HG03135 (cell line): ENCODE results near the gene SLC7A11.
"Not testable (repeated sequence)": the region's sequence is repeated elsewhere in the genome, so short reads cannot be mapped to it uniquely, and the experiment has no call there.

ENCODE experiments used
- ATAC-seq: cut with Tn5 transposase; IDR thresholded peaks from one replicate; pipeline ENCODE4 v1.9.1; 2021; ENCODE audit warnings: mild to moderate bottlenecking, moderate library complexity; ENCODE audit not compliant: unreplicated experiment

SLC7A11 gene

DNA sequence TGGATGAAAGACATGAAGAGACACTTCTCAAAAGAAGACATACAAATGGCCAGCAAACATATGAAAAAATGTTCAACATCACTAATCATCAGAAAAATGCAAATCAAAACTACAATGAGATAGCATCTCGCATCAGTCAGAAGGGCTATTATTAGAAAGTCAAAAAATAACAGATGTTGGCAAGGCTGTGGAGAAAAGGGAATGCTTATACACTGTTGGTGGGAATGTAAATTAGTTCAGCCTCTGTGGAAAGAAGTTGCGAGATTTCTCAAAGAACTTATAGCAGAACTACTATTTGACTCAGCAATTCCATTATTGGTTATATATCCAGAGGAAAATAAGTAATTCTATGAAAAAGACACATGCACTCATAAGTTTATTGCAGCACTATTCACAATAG lies 31.6 kb downstream of the SLC7A11 start:
- not testable (repeated sequence) for ATAC-seq

GRCh38 chr4:138209094-138209493 lies 33.1 kb downstream of the SLC7A11 start:
- ATAC-seq = no peak

DNA sequence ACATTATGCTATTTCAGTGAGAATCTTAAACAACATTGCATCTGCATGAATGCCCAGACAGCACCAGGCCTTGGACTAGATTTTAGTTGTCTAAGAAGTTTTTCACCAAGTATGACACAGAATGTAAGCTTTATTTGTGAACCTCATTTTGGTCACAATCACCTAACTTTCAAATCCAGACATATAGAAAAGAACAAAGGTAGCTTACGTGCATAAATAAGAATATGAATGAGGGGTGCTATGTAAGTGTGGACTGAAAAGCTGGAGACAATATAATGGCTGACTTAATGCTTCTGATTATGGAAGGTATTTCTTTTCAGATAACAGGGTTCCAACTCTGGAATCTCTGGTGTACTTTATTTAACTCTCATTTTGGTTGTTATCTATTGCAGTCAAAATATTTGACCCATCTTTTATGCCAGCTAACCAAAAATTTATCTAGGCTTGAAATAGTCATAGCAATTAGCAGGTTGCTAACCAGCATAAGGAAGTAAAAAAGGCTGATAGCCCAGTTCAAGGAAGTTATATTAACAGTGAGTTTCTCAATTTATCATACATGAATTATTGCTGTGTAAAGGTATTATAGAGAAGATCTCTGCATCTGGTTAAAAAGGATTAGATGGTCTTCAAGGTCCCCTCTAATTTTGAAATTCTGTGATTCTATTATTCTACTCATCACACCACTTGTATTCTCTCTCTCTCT lies 36.5 kb downstream of the SLC7A11 start:
- no peak for ATAC-seq

- no peak for ATAC-seq
Measured at GRCh38 chr4:138204507-138204906, 37.6 kb downstream of the SLC7A11 start.

GRCh38 chr4:138202686-138203085 lies 39.5 kb downstream of the SLC7A11 start:
- ATAC-seq = no peak

GRCh38 chr4:138200236-138200590 lies 41.9 kb downstream of the SLC7A11 start:
- ATAC-seq = peak; percentile 53

DNA sequence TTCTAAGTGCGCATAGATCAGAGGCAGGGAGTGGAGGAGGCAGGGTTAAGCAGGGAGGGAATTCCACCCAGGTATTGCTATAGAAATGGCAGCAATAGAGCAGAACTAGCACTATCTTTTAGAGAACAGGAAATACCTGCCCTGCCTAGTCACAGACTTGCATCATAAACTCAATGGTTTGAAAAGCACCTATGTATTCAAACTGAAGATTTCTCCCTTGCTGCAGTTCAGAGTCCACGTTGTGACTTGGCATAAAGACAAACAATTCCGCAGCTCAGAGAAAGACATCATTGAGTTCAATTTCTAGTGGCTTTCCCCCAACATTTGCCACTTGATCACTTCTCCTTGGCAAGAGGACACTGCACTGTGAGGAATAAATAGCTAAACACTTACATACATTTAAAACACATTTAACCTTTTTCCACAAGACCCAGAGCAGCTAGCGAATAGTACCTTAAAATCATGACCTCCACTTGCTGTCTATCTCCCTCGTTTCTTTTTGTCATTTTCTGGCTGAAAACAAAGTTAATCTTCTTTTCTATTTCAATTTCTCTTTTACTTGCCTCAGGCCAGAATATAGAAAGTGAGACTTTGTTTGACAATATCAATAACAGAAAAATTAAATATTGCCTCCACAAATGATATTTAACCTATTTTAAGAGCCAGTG lies 42.4 kb downstream of the SLC7A11 start:
- peak; percentile 68 for ATAC-seq

DNA sequence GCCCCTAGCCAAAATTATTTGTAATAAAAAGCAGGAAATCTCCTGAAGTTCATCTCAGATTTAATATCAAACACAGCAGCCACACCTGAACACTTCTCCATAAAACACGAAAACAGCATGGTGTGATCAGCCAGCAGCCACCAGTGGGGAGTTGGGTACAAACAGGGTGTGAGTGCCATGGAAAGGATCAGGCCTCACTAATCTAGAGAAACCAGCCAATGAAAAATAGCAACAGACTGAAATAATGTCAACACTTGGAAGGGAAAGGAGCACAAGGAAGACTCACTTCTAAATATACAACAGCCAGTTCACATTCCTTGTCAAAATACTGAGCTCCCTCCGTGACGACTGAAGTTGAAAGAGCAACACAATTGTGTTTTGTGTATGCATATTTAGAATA lies 46.0 kb downstream of the SLC7A11 start:
- no peak for ATAC-seq

GRCh38 chr4:138193963-138194362 lies 48.2 kb downstream of the SLC7A11 start:
- ATAC-seq = no peak

GRCh38 chr4:138192113-138192512 lies 50.0 kb downstream of the SLC7A11 start:
- ATAC-seq = no peak

GRCh38 chr4:138190452-138190858 lies 51.7 kb downstream of the SLC7A11 start:
- peak; percentile 99 for ATAC-seq

DNA sequence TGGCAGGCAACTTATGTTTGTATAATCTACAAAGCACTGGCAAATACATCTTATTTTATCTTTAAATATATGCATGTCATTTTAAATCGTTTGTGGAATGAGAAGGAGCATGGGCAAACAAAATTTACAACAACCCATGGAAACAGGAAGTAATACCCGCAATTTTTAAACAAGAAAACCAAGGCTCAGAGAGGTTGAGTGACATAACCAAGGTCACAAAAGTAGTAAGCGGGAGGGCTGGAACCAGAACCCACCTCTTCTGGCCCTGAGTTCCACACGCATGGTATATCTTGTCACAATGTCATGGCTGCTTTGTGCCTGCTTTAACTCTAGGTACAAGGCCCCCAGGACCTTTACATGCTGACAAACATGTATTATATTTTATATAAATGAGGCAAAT lies 52.9 kb downstream of the SLC7A11 start:
- no peak for ATAC-seq

- no peak for ATAC-seq
Measured at GRCh38 chr4:138188406-138189084, 53.6 kb downstream of the SLC7A11 start.

DNA sequence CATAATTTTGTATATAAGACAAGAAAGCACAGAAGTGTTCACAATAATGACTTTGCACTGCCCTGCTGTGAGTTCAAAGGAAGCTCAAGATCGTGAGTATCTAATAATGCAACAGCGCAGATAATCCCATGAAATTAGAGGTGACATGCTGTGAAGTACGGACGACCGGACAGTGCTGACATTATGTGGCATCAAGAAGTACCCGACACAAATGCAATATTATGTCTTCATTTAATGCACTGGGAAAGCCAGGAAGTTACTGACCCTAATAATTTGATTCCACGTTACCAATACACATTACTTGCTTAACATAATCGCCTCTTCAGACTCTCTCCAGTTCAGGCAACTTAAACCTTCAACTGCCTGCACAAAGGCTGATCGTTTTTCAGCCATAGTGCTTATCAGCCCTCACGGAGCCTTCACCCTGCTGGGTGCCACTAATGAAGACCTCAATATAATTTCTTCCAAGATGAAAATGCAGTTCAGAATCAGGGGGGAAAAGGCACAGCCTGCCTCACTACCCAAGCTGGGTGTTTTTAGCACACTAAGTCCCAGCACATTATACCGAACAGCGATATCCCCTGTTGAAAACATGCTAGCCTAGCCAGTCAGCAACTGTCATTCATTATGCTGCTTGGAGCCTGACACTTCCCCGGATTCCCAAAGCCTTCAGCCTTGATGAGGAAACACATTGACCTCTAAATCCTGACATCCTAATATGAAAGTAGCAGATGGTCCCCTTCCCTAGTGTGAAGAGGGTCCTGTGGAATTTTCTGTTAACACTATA lies 56.1 kb downstream of the SLC7A11 start:
- no peak for ATAC-seq

DNA sequence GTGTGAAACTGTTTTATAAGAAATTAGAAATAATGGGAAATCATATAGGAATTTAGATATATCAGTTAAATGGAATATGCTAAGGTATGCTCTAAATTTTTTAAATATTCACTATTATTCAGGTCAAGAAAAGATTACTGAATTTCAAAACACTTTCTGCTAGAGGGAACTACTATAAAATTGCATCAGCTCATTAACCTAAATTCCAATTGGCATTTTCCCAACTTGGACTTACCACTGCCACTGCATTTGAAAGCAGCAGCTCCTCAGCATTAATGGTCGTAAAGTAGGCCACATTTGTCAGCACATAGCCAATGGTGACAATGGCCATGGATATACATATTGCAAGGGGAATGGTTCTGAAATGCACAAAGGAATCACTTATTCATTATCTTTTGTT lies 57.3 kb downstream of the SLC7A11 start:
- no peak for ATAC-seq

- peak; percentile 80 for ATAC-seq
Measured at GRCh38 chr4:138182838-138183426, 59.2 kb downstream of the SLC7A11 start.

GRCh38 chr4:138181287-138181686 lies 60.9 kb downstream of the SLC7A11 start:
- no peak for ATAC-seq

DNA sequence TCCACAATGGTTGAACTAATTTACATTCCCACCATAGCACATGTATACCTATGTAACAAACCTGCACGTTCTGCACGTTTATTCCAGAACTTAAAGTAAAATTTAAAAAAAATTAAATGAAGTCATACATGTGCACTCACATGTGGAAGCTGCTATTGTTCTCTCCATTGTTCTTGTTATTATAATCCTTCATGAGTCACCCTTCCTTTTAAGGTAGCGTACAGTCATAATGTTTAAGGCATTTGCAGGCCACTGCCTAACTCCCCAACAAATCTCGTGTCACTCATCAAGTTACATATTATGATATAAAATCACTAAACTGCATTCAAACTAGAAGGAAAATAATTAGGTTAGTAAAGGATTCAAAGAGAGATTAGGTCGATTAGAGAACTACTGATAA lies 63.6 kb downstream of the SLC7A11 start:
- no peak for ATAC-seq

DNA sequence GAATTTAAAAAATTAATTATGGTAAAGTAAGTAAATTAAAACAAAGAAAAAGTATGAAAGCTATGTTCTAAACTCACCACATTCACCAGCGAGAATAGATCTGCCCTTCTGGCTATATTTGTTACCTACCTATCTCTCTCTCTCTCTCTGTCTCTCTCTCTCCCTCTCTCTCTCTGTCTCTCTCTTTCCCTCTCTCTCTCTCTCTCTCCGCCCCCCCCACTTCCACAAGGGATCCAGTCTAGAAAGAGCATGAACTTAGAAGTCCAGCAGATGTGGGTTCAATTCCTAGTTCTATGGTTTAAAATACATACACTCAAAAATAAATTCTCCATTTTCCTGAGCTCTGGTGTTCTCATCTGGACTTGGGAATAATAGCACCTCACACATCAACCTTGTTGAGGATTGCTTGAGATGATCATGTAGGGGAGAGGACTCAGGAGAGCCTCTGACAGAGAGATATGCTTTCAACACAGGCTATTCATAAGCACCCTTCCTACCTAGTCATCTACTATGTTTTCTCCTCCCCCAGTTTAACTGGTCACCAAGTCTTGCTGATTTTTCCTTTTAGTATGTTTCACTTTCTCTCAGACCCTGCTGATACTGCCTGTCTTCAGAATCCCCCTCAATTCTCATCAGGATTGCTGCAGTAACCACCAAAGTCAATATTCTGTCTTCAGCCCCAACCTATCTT lies 64.7 kb downstream of the SLC7A11 start:
- no peak for ATAC-seq
